Retina (tissue), 1 donor: ENCODE measurements around the gene TRIM31.

Experiments used
- DNase-seq: peaks from one replicate; pipeline ENCODE4 v3.0.0-alpha.2; 2016

The TRIM31 gene

DNA sequence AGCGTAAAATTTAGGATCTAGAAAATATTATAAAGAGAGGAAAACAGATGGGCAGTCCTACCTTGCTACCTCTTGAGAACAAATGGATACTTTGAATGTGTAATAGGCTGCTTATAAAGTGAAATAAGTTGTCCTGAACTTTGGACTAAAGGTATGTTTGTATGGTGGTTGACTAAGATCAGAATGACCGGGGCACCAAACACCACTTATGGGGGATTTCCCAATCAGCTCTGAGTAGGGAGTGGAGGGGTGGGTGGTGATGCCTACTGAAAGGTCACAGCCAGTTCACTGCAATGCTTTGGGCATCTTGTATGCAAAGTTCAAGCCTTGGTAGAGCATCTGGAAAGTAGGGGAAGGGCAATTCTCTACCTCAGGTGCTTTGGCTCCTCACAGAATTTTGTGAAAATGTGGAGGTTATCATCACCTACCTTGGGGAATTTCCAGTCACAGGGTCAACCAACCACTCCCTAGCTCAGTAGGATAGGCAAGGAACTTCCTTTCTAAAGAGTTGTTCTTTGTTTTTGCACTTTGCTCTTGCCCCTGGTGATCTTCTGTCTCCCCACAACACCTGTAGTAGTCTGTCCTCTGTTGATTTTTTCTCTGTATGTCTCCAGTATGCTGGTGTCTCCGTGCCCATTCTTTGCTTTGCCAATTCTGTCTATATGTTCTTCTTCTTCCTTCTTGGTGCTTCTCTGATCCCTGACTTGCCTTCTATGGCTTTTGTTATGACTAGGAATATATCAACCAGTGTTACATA lies at the start of gene TRIM31:
TRIM31 (minus strand) TSS at position 88 of the 757 bp plus-strand sequence. CDS start 285 bp downstream, outside the sequence.
- no peak for DNase-seq

GRCh38 chr6:30162265-30163089 lies 49.6 kb upstream of the TRIM31 start:
- DNase-seq = no peak

DNA sequence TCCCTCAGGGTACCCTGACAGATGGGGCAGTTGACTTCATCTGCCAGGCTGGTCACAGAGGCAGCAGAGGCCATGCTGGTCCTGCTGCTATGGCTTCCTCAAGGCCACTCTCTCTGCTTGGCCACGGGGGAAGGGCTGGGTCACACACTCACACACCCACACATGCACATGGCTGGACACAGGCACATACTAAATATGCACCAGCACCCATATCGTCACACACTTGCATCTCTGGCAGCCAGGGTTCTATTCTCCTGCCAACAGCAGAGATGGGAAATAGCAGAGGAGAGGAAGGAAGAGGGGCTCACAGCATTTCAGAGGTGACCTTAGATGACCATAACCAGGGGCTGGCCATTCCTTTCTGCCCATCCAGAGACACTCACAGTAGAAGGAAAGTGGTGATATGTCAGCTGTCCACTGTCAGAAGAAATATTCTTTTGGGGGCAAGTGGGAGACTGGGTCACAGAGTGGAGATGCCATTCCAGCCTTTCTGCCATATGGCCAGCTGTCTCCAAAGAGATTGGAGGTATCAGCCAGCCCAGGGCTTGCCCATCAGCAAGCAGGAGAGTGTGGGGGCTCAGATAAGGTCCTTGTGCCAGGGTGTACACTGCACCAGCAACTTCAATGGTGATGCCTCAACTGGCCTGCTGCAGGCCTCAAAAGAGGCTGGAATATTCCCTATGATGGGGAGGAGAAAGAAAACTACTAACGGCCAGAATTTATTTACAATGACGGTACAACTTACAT lies 48.1 kb upstream of the TRIM31 start, which contains the start of gene TRIM10:
TRIM10 (minus strand) TSS at position 427 of the 747 bp plus-strand sequence; CDS start at position 74, 353 bp downstream.
- DNase-seq = no peak

DNA sequence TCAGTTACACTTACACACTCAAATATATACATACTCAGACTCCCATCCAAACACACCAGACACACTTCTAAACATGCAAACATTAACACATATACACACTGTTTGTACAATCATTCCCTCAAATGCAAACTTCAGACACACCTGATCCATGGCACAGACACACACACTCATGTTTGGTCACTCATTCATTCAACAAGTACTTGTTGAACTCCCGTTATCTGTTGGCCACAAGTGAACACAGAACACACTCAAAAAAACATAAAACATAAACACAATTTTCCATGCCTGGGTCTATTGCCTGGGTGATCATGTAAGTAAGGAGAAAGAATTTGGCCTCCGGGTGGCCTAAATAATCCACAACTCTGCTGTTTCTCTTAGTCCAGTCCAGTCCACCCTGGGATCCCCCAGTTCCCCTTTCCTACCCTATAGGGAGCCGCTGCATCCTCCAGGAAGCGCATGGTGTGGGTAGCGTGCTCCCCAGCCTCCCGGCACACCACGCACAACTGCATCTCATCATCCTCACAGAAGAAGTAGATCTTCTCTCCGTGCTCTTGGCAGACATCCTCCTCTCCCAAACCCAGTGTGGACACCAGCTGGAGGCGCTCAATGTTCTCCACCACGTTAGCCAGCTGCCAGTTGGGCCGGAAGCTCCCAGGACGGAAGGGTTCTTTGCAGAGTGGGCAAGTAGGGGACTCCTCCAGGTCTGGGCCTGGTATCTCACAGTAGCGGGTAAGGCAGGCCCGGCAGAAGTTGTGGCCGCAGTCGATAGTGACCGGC lies 47.3 kb upstream of the TRIM31 start:
- no peak for DNase-seq

DNA sequence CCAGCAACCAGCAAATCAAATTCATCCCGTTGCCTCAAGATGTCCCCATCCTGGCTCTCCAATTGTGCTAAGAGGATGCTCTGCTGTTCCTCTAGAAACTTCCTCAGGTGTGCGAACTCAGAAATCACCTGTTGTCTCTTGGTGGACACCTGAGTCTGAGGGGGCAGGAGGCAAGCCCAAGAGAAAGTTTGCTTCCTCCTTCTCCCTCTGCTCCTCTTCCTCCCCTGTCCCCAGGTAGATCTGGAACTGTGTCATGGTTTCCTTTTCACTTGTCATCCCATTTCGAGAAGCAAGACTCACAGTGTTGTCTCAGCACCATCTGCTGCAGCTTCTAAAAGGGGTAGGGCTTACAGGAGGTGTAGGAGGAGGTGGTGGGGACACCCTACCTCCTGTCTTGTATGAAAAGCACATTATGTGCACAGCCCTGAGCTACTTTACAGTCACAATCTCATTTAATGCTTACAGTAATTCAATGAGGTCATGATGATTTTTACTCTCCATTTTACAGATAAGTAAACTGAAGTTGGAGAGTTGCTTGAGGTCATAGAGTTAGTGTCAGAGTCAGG lies 45.7 kb upstream of the TRIM31 start:
- DNase-seq = no peak

- no peak for DNase-seq
Measured at GRCh38 chr6:30157999-30158398, 45.1 kb upstream of the TRIM31 start.

GRCh38 chr6:30157581-30157980 lies 44.7 kb upstream of the TRIM31 start:
- no peak for DNase-seq

- DNase-seq = no peak
Measured at GRCh38 chr6:30156774-30157173, 43.9 kb upstream of the TRIM31 start.

GRCh38 chr6:30156262-30156599 lies 43.3 kb upstream of the TRIM31 start:
- no peak for DNase-seq

GRCh38 chr6:30155520-30156261 lies 42.8 kb upstream of the TRIM31 start:
- DNase-seq = no peak

- DNase-seq = no peak
Measured at GRCh38 chr6:30154709-30155519, 42.0 kb upstream of the TRIM31 start.

- DNase-seq = no peak
Measured at GRCh38 chr6:30154061-30154460, 41.2 kb upstream of the TRIM31 start.

DNA sequence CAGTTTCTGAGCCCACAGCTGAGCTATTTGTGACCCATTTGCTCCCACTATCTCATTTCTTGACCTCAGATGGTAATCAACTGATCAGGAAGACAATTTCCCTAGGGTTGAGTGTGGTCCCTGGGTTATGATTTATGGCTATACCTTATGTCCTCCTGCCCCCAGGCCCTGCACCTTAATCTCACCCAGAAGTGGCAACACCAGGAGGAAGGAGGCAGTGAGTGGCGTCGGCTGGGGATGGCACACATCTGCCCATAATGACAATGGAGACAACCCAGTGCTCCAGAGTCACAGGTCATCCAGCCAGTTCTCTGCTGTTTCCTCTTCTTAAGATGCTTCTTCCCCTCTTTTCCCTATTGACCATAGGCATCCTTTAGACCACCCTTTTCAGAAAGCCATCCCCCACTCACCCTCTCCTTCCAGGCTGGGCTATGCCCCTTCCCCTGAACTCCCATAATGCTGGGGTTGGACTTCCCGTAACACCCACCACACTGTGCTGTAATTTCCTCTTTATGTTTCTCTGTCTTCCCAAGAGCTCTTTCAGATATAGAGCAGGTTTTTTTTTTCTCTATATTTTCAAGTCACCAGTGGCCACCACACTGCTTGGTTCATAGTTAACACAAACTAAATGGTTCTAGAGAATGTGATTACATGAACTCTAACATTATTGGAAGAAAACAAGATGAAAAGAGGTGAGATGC lies 40.2 kb upstream of the TRIM31 start:
- DNase-seq = no peak

GRCh38 chr6:30152016-30152673 lies 39.3 kb upstream of the TRIM31 start:
- DNase-seq = no peak

- no peak for DNase-seq
Measured at GRCh38 chr6:30151580-30151979, 38.7 kb upstream of the TRIM31 start.

- no peak for DNase-seq
Measured at GRCh38 chr6:30150671-30151395, 37.9 kb upstream of the TRIM31 start.

DNA sequence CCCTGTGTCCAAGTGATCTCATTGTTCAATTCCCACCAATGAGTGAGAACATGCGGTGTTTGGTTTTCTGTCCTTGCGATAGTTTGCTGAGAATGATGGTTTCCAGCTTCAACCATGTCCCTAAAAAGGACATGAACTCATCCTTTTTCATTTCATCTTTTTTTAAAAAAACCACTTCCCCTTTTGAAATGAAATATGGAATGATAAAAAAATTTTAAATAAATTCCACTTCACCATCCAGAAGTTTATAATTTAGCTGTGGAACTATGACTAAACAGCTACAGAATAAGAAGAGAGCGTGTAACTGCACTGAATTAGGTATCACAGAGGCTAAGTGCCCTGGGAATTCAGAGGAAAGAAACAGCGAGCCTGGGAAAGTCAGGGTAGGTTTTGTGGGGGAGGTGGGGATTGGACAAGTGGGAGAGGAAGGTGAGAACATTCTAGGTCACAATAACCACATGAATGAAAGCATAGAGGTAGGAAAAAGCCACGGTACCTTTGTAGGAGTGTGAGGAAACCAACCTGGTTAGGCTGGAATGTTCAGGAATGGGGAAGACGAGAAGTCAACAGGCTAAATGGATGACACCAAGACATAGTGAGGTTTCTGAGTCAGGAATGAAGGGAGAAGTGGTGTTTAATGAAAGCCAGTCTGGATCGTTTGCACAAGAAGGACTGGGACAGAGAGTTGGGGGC lies 37.1 kb upstream of the TRIM31 start:
- no peak for DNase-seq

DNA sequence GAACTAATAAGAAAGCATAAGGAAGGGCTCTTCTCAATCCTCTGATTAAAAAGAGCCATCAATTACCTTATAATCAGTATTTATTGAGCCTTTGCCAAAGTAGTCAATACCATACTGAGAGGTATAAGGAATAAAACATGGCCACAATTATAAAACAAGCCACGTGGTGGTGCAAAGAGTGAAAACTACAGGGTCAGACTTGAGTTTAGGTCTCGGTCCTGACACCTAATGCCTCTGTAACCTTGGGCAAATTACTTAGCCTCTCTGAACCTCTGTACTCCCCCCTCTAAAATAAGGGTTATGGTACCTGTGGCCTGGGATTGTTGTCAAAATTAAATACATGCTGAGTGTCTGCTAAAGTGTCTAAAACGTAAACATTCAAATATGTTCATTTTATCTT lies 36.3 kb upstream of the TRIM31 start:
- DNase-seq = no peak
